Panc1 (cell line): ENCODE results near the gene GHITM. TPM values are rescaled to one million over a fixed set of nuclear protein-coding genes. Genes with fewer than 3 reads are reported as not detected.

Experiments
- ATAC-seq: fragments of 200-7000 bp; cut with Tn5 transposase; 2 replicates; pipeline ENCODE4 v1.9.1; 2020; ENCODE audit warnings: mild to moderate bottlenecking, moderate library complexity
- BruUV-seq: library from RNA; stranded (reverse); fragments of 400-500 nt; replicated peaks from 2 replicates; lab custom pipeline; 2021; lab: Mats Ljungman, UMichigan
- CTCF ChIA-PET: fragments of 300-600 bp; sonication (Branson Sonifier 250); formaldehyde crosslinking; loops from one replicate; lab custom pipeline; 2022; ENCODE audit warnings: antibody characterized with exemption; lab: Charles Lee
- POLR2A ChIA-PET: fragments of 300-600 bp; sonication (Branson Sonifier 250); formaldehyde crosslinking; loops from one replicate; lab custom pipeline; 2022; ENCODE audit warnings: antibody characterized with exemption; lab: Charles Lee
- DNase-seq: peaks from one replicate; pipeline ENCODE4 v3.0.0-alpha.2; 2010; ENCODE audit warnings: low read depth, low spot score
- H3K27ac ChIP-seq: 2 replicates; pipeline ENCODE4 v1.5.1; 2011; ENCODE audit warnings: mild to moderate bottlenecking, low read length, inconsistent platforms
- H3K27me3 ChIP-seq: fragments of 200-500 bp; sonication (Bioruptor generic); 2 replicates; pipeline ENCODE4 v1.6.0; 2014; ENCODE audit warnings: low read length, inconsistent platforms; ENCODE audit not compliant: control insufficient read depth, insufficient read depth
- H3K36me3 ChIP-seq: fragments of 200-500 bp; sonication (Bioruptor generic); 2 replicates; pipeline ENCODE4 v1.5.1; 2014; ENCODE audit warnings: inconsistent platforms, mild to moderate bottlenecking, low read length, moderate library complexity; ENCODE audit not compliant: control insufficient read depth, insufficient read depth
- H3K4me1 ChIP-seq: 2 replicates; pipeline ENCODE4 v1.5.1; 2011; ENCODE audit warnings: inconsistent platforms, mild to moderate bottlenecking, low read length, moderate library complexity; ENCODE audit not compliant: control insufficient read depth, insufficient read depth
- H3K4me3 ChIP-seq, 2 experiments: 2 replicates each; pipeline ENCODE4 v1.5.1; 2011 to 2012; ENCODE audit warnings: low read depth in 2 of 2, low read length in 2 of 2, mild to moderate bottlenecking in 2 of 2, inconsistent platforms in 1 of 2, moderate library complexity in 1 of 2
- H3K9me3 ChIP-seq: fragments of 200-500 bp; sonication (Bioruptor generic); 2 replicates; pipeline ENCODE4 v1.5.1; 2014; ENCODE audit warnings: low read depth, mild to moderate bottlenecking, inconsistent platforms, low read length, moderate library complexity; ENCODE audit not compliant: control insufficient read depth, insufficient read depth
- CTCF ChIP-seq: fragments of 450-650 bp; IDR thresholded peaks from 2 replicates; pipeline ENCODE4 v1.5.1; 2017; ENCODE audit warnings: mild to moderate bottlenecking
- POLR2AphosphoS5 ChIP-seq: IDR thresholded peaks from 2 replicates; pipeline ENCODE4 v1.6.1; 2012; ENCODE audit warnings: mild to moderate bottlenecking, low read depth, low read length, moderate library complexity
- REST ChIP-seq, 2 experiments: IDR thresholded peaks; 2 replicates each; pipeline ENCODE4 v1.6.1; 2011 to 2012; ENCODE audit warnings: low read depth in 2 of 2, control low read depth in 1 of 2, low read length in 1 of 2, mild to moderate bottlenecking in 1 of 2, moderate library complexity in 1 of 2; ENCODE audit not compliant: insufficient read depth in 1 of 2
- SIN3A ChIP-seq: IDR thresholded peaks from 2 replicates; pipeline ENCODE4 v1.6.1; 2012; ENCODE audit warnings: low read depth, mild to moderate bottlenecking, low read length, moderate library complexity, borderline replicate concordance; ENCODE audit not compliant: insufficient read depth
- TCF7L2 ChIP-seq: IDR thresholded peaks from 2 replicates; pipeline ENCODE4 v1.6.1; 2011; ENCODE audit warnings: mild to moderate bottlenecking, low read depth, low read length, inconsistent platforms
- in situ Hi-C: cut with HindIII; loops from 2 replicates; pipeline ENCODE4 v1.10.0; 2016; ENCODE audit warnings: low sequenced_read_pairs, low pct_unique_long_range_greater_than_20kb
- intact Hi-C: fragments of 100-400 bp; cut with micrococcal nuclease; formaldehyde crosslinking; loops from one replicate; pipeline ENCODE4 v1.10.0; 2022; ENCODE audit not compliant: unreplicated experiment
- total RNA-seq: library from RNA; stranded (reverse); gene quantifications from one replicate; pipeline ENCODE4 v1.2.1, GENCODE V29; 2021; ENCODE audit not compliant: unreplicated experiment

Gene GHITM
- total RNA-seq, 1 experiment from 2014 or later = 188 TPM

- in situ Hi-C loops = no loop called here
- no peaks in the 10 kb centered on the region for H3K9me3 ChIP-seq
- no peak overlapping the region for H3K27ac ChIP-seq
- no peak for TF ChIP-seq REST (IDR thresholded peaks at IDR 0.05; ENCODE audit: insufficient read depth in 1 of 2, low read depth in 2 of 2, low read length in 1 of 2)
- no peak for TF ChIP-seq TCF7L2
- TF ChIP-seq POLR2AphosphoS5 = no peak
- no peak for TF ChIP-seq CTCF
- TF ChIP-seq SIN3A = no peak
- DNase-seq (no peak), ATAC-seq (no peak)
- ChIA-PET CTCF (interaction anchor here (0.6 kb wide), 1 partner anchor 149 kb away, joined by 5 read pairs; no protein-coding TSS in a partner anchor), POLR2A (no interaction called here)
- no peak overlapping the region for H3K4me3 ChIP-seq
- H3K4me1 ChIP-seq = no peaks in the 10 kb centered on the region
- intact Hi-C loops = no loop called here
- H3K27me3 ChIP-seq = no peaks in the 10 kb centered on the region
- BruUV-seq = no TSS peak
- H3K36me3 ChIP-seq = no peaks in the 10 kb centered on the region
These were observed 36.1 kb downstream of the GHITM start for GRCh38 chr10:84175436-84175835.

- Histone ChIP-seq H3K4me3 (no peak overlapping the region), H3K36me3 (no peaks in the 10 kb centered on the region), H3K27ac (no peak overlapping the region), H3K27me3 (no peaks in the 10 kb centered on the region), H3K9me3 (no peaks in the 10 kb centered on the region), H3K4me1 (no peaks in the 10 kb centered on the region)
- in situ Hi-C loops = no loop called here
- POLR2A ChIA-PET = no interaction called here
- intact Hi-C loops = no loop called here
- DNase-seq (no peak), ATAC-seq (no peak)
- CTCF ChIA-PET = no interaction called here
- no TSS peak for BruUV-seq
- TF ChIP-seq SIN3A (no peak), POLR2AphosphoS5 (no peak), TCF7L2 (no peak), CTCF (no peak), REST (IDR thresholded peaks at IDR 0.05; ENCODE audit: insufficient read depth in 1 of 2, low read depth in 2 of 2, low read length in 1 of 2) (no peak)
These were observed 37.0 kb downstream of the GHITM start for GRCh38 chr10:84176351-84176750.
